Neural cell (in vitro differentiated cells): Measurements from ENCODE around the gene GSG1L. TPM values are rescaled to one million over a fixed set of nuclear protein-coding genes. Genes with fewer than 3 reads are reported as not detected.

Source experiments
- H2AFZ ChIP-seq: fragments of 200-600, 300-800 bp; sonication (generic), shearing (Covaris generic); 2 replicates; pipeline ENCODE4 v1.6.0; 2014; ENCODE audit warnings: low read depth, mild to moderate bottlenecking, antibody characterized with exemption, low read length, moderate library complexity
- H3F3A ChIP-seq: fragments of 200-600 bp; shearing (Covaris generic); 2 replicates; pipeline ENCODE4 v1.6.1; 2016; ENCODE audit warnings: mild to moderate bottlenecking, moderate library complexity, mixed read lengths, antibody characterized with exemption, low read length; ENCODE audit not compliant: insufficient read depth, poor library complexity, severe bottlenecking
- H3K27ac ChIP-seq: fragments of 200-600, 300-800 bp; sonication (generic), shearing (Covaris generic); 2 replicates; pipeline ENCODE4 v1.5.1; 2014; ENCODE audit warnings: mild to moderate bottlenecking, low read length, moderate library complexity
- H3K27me3 ChIP-seq: fragments of 300-800, 200-600 bp; sonication (generic), shearing (Covaris generic); 2 replicates; pipeline ENCODE4 v1.6.0; 2014; ENCODE audit warnings: mild to moderate bottlenecking, low read depth, low read length, moderate library complexity; ENCODE audit not compliant: insufficient read depth
- H3K36me3 ChIP-seq: fragments of 300-800, 200-600 bp; sonication (generic), shearing (Covaris generic); 2 replicates; pipeline ENCODE4 v1.5.1; 2014; ENCODE audit warnings: mild to moderate bottlenecking, antibody characterized with exemption, low read length, moderate library complexity; ENCODE audit not compliant: insufficient read depth
- H3K4me2 ChIP-seq: fragments of 300-800, 200-600 bp; sonication (generic), shearing (Covaris generic); 2 replicates; pipeline ENCODE4 v1.6.0; 2014; ENCODE audit warnings: mild to moderate bottlenecking, low read length
- H3K4me3 ChIP-seq: fragments of 300-800, 200-600 bp; sonication (generic), shearing (Covaris generic); 2 replicates; pipeline ENCODE4 v1.5.1; 2014; ENCODE audit warnings: mild to moderate bottlenecking, low read length, moderate library complexity
- H3K79me2 ChIP-seq: fragments of 200-600 bp; shearing (Covaris generic); replicated peaks from 2 replicates; pipeline ENCODE4 v1.6.0; 2014; ENCODE audit warnings: mild to moderate bottlenecking, low read length, moderate library complexity; ENCODE audit not compliant: insufficient read depth
- H3K9ac ChIP-seq: fragments of 300-800, 200-600 bp; sonication (generic), shearing (Covaris generic); 2 replicates; pipeline ENCODE4 v1.6.1; 2016; ENCODE audit warnings: mild to moderate bottlenecking, low read length, mixed read lengths
- H3K9me2 ChIP-seq: fragments of 200-600 bp; shearing (Covaris generic); 2 replicates; pipeline ENCODE4 v1.6.1; 2016; ENCODE audit warnings: mild to moderate bottlenecking, low read length, mixed read lengths; ENCODE audit not compliant: insufficient read depth
- H3K9me3 ChIP-seq: fragments of 200-600, 300-800 bp; sonication (generic), shearing (Covaris generic); 2 replicates; pipeline ENCODE4 v1.6.1; 2016; ENCODE audit warnings: mild to moderate bottlenecking, mixed run types, low read length, moderate library complexity, mixed read lengths
- H4K20me1 ChIP-seq: fragments of 200-600 bp; shearing (Covaris generic); 2 replicates; pipeline ENCODE4 v1.6.1; 2016; ENCODE audit warnings: mild to moderate bottlenecking, mixed run types; ENCODE audit not compliant: insufficient read depth
- CTCF ChIP-seq: fragments of 450-650 bp; IDR thresholded peaks from 2 replicates; pipeline ENCODE4 v1.5.1; 2014; ENCODE audit warnings: antibody characterized with exemption, mild to moderate bottlenecking, moderate library complexity; ENCODE audit not compliant: poor library complexity, severe bottlenecking
- EP300 ChIP-seq: fragments of 450-650 bp; conservative IDR thresholded peaks from 2 replicates; pipeline ENCODE4 v1.6.1; 2014; ENCODE audit warnings: antibody characterized with exemption, mild to moderate bottlenecking, moderate library complexity; ENCODE audit not compliant: poor library complexity, severe bottlenecking
- EZH2 ChIP-seq: fragments of 200-600, 300-800 bp; shearing (Covaris generic), sonication (generic); IDR thresholded peaks from 2 replicates; pipeline ENCODE4 v1.6.1; 2014; ENCODE audit warnings: antibody characterized with exemption, low read length, borderline replicate concordance, mild to moderate bottlenecking; ENCODE audit not compliant: insufficient read depth, poor library complexity, severe bottlenecking
- MXI1 ChIP-seq: fragments of 450-650 bp; conservative IDR thresholded peaks from 2 replicates; pipeline ENCODE4 v1.6.1; 2014; ENCODE audit warnings: antibody characterized with exemption, mild to moderate bottlenecking; ENCODE audit not compliant: poor library complexity, severe bottlenecking
- POLR2AphosphoS5 ChIP-seq: IDR thresholded peaks from 2 replicates; pipeline ENCODE4 v1.6.1; 2012
- RAD21 ChIP-seq: fragments of 450-650 bp; conservative IDR thresholded peaks from 2 replicates; pipeline ENCODE4 v1.6.1; 2014; ENCODE audit warnings: antibody characterized with exemption, mild to moderate bottlenecking, moderate library complexity
- REST ChIP-seq: IDR thresholded peaks from 2 replicates; pipeline ENCODE4 v1.6.1; 2012; ENCODE audit warnings: borderline replicate concordance
- SMC3 ChIP-seq: fragments of 450-650 bp; conservative IDR thresholded peaks from 2 replicates; pipeline ENCODE4 v1.6.1; 2014; ENCODE audit warnings: antibody characterized with exemption, mild to moderate bottlenecking, moderate library complexity; ENCODE audit not compliant: poor library complexity
- TAF1 ChIP-seq: IDR thresholded peaks from 2 replicates; pipeline ENCODE4 v1.6.1; 2012; ENCODE audit warnings: low read depth
- polyA plus RNA-seq: library from polyadenylated mRNA; depleted of rRNA; stranded (reverse); fragments of >200 nt; gene quantifications from 2 replicates; pipeline ENCODE4 v1.2.3, GENCODE V29; 2014

The GSG1L gene
- polyA plus RNA-seq, 1 donor from 2014 or later, result 0.85 TPM

- TF ChIP-seq MXI1, result no peak
- no peak for TF ChIP-seq EZH2
- TF ChIP-seq REST, result no peak
- TF ChIP-seq CTCF, result no peak
- TF ChIP-seq TAF1, result no peak
- TF ChIP-seq EP300, result no peak
- TF ChIP-seq SMC3, result no peak
- no peak for TF ChIP-seq RAD21
- no peak for TF ChIP-seq POLR2AphosphoS5
- Histone ChIP-seq H3K9me2 (no peaks in the 10 kb centered on the region), H3K27me3 (no peaks in the 10 kb centered on the region), H3K4me2 (no peak overlapping the region), H3K27ac (no peak overlapping the region), H3F3A (no peaks in the 10 kb centered on the region), H3K36me3 (no peaks in the 10 kb centered on the region), H2AFZ (no peak overlapping the region), H3K9me3 (no peaks in the 10 kb centered on the region), H3K9ac (no peak overlapping the region), H4K20me1 (no peaks in the 10 kb centered on the region), H3K79me2 (no peaks in the 10 kb centered on the region), H3K4me3 (no peak overlapping the region)
Observed at GRCh38 chr16:27929818-27930217, 133.7 kb downstream of the GSG1L start.

GRCh38 chr16:27928542-27928941, 135.0 kb downstream of the GSG1L start:
- H3K4me3 ChIP-seq, result no peak overlapping the region
- H3K9me2 ChIP-seq, result no peaks in the 10 kb centered on the region
- no peak overlapping the region for H3K9ac ChIP-seq
- no peaks in the 10 kb centered on the region for H3F3A ChIP-seq
- H4K20me1 ChIP-seq, result no peaks in the 10 kb centered on the region
- no peak overlapping the region for H2AFZ ChIP-seq
- no peaks in the 10 kb centered on the region for H3K27me3 ChIP-seq
- no peaks in the 10 kb centered on the region for H3K9me3 ChIP-seq
- H3K4me2 ChIP-seq, result no peak overlapping the region
- no peaks in the 10 kb centered on the region for H3K79me2 ChIP-seq
- no peaks in the 10 kb centered on the region for H3K36me3 ChIP-seq
- TF ChIP-seq CTCF (no peak), MXI1 (no peak), POLR2AphosphoS5 (no peak), RAD21 (no peak), TAF1 (no peak), EP300 (no peak), REST (no peak), EZH2 (no peak), SMC3 (no peak)
- H3K27ac ChIP-seq, result no peak overlapping the region
